ENCODE measurements around the gene FLT3LG.
A peak's percentile ranks its signal among the peaks of the same experiment; 100 is the strongest.

The FLT3LG gene

GRCh38 chr19:49497789-49498103 lies 23.7 kb downstream of the FLT3LG start:
- TF ChIP-seq CTCF (conservative IDR thresholded peaks at IDR 0.05; ENCODE audit: low read length): no peak
- DNase-seq (ENCODE audit: low read depth): no peak
- peak overlapping the region; percentile 97 for H3K4me3 ChIP-seq (ENCODE audit: low read length)

- no peak for TF ChIP-seq CTCF (conservative IDR thresholded peaks at IDR 0.05; ENCODE audit: low read length)
- H3K4me3 ChIP-seq (ENCODE audit: low read length): no peak overlapping the region; the same call in 1 of the 2 replicates
Measured at GRCh38 chr19:49498475-49498874, 24.5 kb downstream of the FLT3LG start.

GRCh38 chr19:49499030-49499670 lies 25.1 kb downstream of the FLT3LG start:
- no peak for TF ChIP-seq CTCF (conservative IDR thresholded peaks at IDR 0.05; ENCODE audit: low read length)
- no peak for DNase-seq (ENCODE audit: low read depth)
- no peak overlapping the region for H3K4me3 ChIP-seq (ENCODE audit: low read length)

More at GRCh38 chr19:49498475-49498874, 24.5 kb downstream of the FLT3LG start:
- no peak for DNase-seq (ENCODE audit: low read depth)

- TF ChIP-seq CTCF (conservative IDR thresholded peaks at IDR 0.05; ENCODE audit: low read length): peak; percentile 71
Measured at GRCh38 chr19:49502866-49503581, 29.0 kb downstream of the FLT3LG start.

GRCh38 chr19:49503582-49503962 lies 29.6 kb downstream of the FLT3LG start:
- DNase-seq (ENCODE audit: low read depth): no peak
- no peak overlapping the region for H3K4me3 ChIP-seq (ENCODE audit: low read length)
- TF ChIP-seq CTCF (conservative IDR thresholded peaks at IDR 0.05; ENCODE audit: low read length): no peak

More at GRCh38 chr19:49502866-49503581, 29.0 kb downstream of the FLT3LG start:
- H3K4me3 ChIP-seq (ENCODE audit: low read length): no peak overlapping the region
- DNase-seq (ENCODE audit: low read depth): peak; percentile 86

- H3K4me3 ChIP-seq (ENCODE audit: low read length): no peak overlapping the region
- no peak for DNase-seq (ENCODE audit: low read depth)
- peak; percentile 74 for TF ChIP-seq CTCF (conservative IDR thresholded peaks at IDR 0.05; ENCODE audit: low read length)
Measured at GRCh38 chr19:49506575-49507105, 32.6 kb downstream of the FLT3LG start.
